WERI-Rb-1 (cell line): Measurements from ENCODE around the gene NUP107.

Experiments
- DNase-seq: peaks from one replicate; pipeline ENCODE4 v3.0.0-alpha.2; 2020
- H3K27ac ChIP-seq: fragments of 250-450 bp; sonication (Bioruptor Pico); 2 replicates; pipeline ENCODE4 v1.5.1; 2020; ENCODE audit warnings: mild to moderate bottlenecking, moderate library complexity
- H3K27me3 ChIP-seq: fragments of 250-450 bp; sonication (Bioruptor Pico); 2 replicates; pipeline ENCODE4 v1.5.1; 2021; ENCODE audit warnings: mild to moderate bottlenecking, low read depth, moderate library complexity; ENCODE audit not compliant: insufficient read depth, severe bottlenecking
- H3K36me3 ChIP-seq: fragments of 250-450 bp; sonication (Bioruptor Pico); 2 replicates; pipeline ENCODE4 v1.5.1; 2020; ENCODE audit warnings: mild to moderate bottlenecking, moderate library complexity
- H3K4me3 ChIP-seq: 2 replicates; pipeline ENCODE4 v1.5.1; 2011; ENCODE audit warnings: low read depth, mild to moderate bottlenecking, control low read depth, low read length
- H3K9me3 ChIP-seq: fragments of 250-450 bp; sonication (Bioruptor Pico); 2 replicates; pipeline ENCODE4 v1.5.1; 2021; ENCODE audit warnings: mild to moderate bottlenecking, moderate library complexity; ENCODE audit not compliant: severe bottlenecking
- CTCF ChIP-seq: IDR thresholded peaks from 2 replicates; pipeline ENCODE4 v1.5.1; 2011; ENCODE audit warnings: low read depth, mild to moderate bottlenecking, control low read depth, inconsistent platforms, low read length

The NUP107 gene

GRCh38 chr12:68745376-68745903 lies 58.7 kb downstream of the NUP107 start:
- Histone ChIP-seq H3K4me3 (peak overlapping the region; percentile 70), H3K27ac (peak overlapping the region; percentile 72), H3K27me3 (no peaks in the 10 kb centered on the region), H3K36me3 (peaks cover 24% of the 10 kb centered on the region), H3K9me3 (no peaks in the 10 kb centered on the region)
- DNase-seq = no peak
- no peak for TF ChIP-seq CTCF

- no peak for TF ChIP-seq CTCF
- Histone ChIP-seq H3K27ac (peak within 1 kb of the TSS; percentile 72), H3K27me3 (no peaks in the 10 kb centered on the region), H3K36me3 (peaks cover 24% of the 10 kb centered on the region), H3K4me3 (peak within 1 kb of the TSS; percentile 70), H3K9me3 (no peaks in the 10 kb centered on the region)
- DNase-seq = peak; percentile 95
These were observed 59.3 kb downstream of the NUP107 start, which contains the start of gene SLC35E3 for GRCh38 chr12:68745904-68746571. Gene SLC35E3, plus strand, starts transcription at chr12:68746176. Its CDS starts 202 bp downstream, at chr12:68746378.

- peak; percentile 39 for DNase-seq
- H3K9me3 ChIP-seq = no peaks in the 10 kb centered on the region
- peak overlapping the region; percentile 72 for H3K27ac ChIP-seq
- no peak for TF ChIP-seq CTCF
- H3K4me3 ChIP-seq = peak overlapping the region; percentile 70
- H3K36me3 ChIP-seq = peaks cover 20% of the 10 kb centered on the region
- H3K27me3 ChIP-seq = no peaks in the 10 kb centered on the region
These were observed 59.9 kb downstream of the NUP107 start for GRCh38 chr12:68746572-68747180.

- no peak for TF ChIP-seq CTCF
- Histone ChIP-seq H3K9me3 (no peaks in the 10 kb centered on the region), H3K27ac (no peak overlapping the region), H3K4me3 (no peak overlapping the region), H3K27me3 (no peaks in the 10 kb centered on the region), H3K36me3 (peaks cover 23% of the 10 kb centered on the region)
- no peak for DNase-seq
These were observed 62.7 kb downstream of the NUP107 start for GRCh38 chr12:68749443-68749842.

GRCh38 chr12:68749861-68750260 lies 63.1 kb downstream of the NUP107 start:
- H3K9me3 ChIP-seq = no peaks in the 10 kb centered on the region
- DNase-seq = no peak
- no peaks in the 10 kb centered on the region for H3K27me3 ChIP-seq
- peaks cover 27% of the 10 kb centered on the region for H3K36me3 ChIP-seq
- no peak for TF ChIP-seq CTCF
- H3K4me3 ChIP-seq = no peak overlapping the region
- no peak overlapping the region for H3K27ac ChIP-seq
